Mesendoderm (in vitro differentiated cells): Measurements from ENCODE around the gene TBC1D1.

Experiments used
- DNase-seq: peaks from one replicate; pipeline ENCODE4 v3.0.0; 2013
- H2AK5ac ChIP-seq: 2 replicates; pipeline ENCODE4 v1.6.1; 2013; ENCODE audit warnings: low read length, inconsistent platforms
- H2BK120ac ChIP-seq: 2 replicates; pipeline ENCODE4 v1.6.1; 2013; ENCODE audit warnings: low read depth, mild to moderate bottlenecking, low read length, moderate library complexity, mixed read lengths
- H2BK15ac ChIP-seq: replicated peaks from 2 replicates; pipeline ENCODE4 v1.6.1; 2013; ENCODE audit warnings: low read depth, mild to moderate bottlenecking, moderate library complexity
- H2BK5ac ChIP-seq: 2 replicates; pipeline ENCODE4 v1.6.1; 2013; ENCODE audit warnings: low read length, inconsistent platforms
- H3K18ac ChIP-seq: 2 replicates; pipeline ENCODE4 v1.6.1; 2013; ENCODE audit warnings: mild to moderate bottlenecking, low read length, mixed read lengths
- H3K23ac ChIP-seq: one replicate; pipeline ENCODE4 v1.6.1; 2013; ENCODE audit warnings: low read length
- H3K27ac ChIP-seq: 2 replicates; pipeline ENCODE4 v1.5.1; 2013; ENCODE audit warnings: low read depth, mild to moderate bottlenecking, inconsistent platforms, low read length, moderate library complexity
- H3K27me3 ChIP-seq: 2 replicates; pipeline ENCODE4 v1.6.1; 2013; ENCODE audit warnings: low read length, control low read depth, mild to moderate bottlenecking, inconsistent platforms; ENCODE audit not compliant: insufficient read depth, poor library complexity
- H3K36me3 ChIP-seq: 2 replicates; pipeline ENCODE4 v1.6.1; 2013; ENCODE audit warnings: low read length, inconsistent platforms; ENCODE audit not compliant: control insufficient read depth, insufficient read depth
- H3K4ac ChIP-seq: one replicate; pipeline ENCODE4 v1.6.1; 2013; ENCODE audit warnings: low read depth, mild to moderate bottlenecking, low read length, moderate library complexity
- H3K4me1 ChIP-seq: 2 replicates; pipeline ENCODE4 v1.6.1; 2013; ENCODE audit warnings: low read depth, low read length, inconsistent platforms; ENCODE audit not compliant: control insufficient read depth
- H3K4me2 ChIP-seq: 2 replicates; pipeline ENCODE4 v1.6.1; 2013; ENCODE audit warnings: low read length
- H3K4me3 ChIP-seq: 2 replicates; pipeline ENCODE4 v1.5.1; 2013; ENCODE audit warnings: mild to moderate bottlenecking, low read length
- H3K56ac ChIP-seq: one replicate; pipeline ENCODE4 v1.6.1; 2013; ENCODE audit warnings: low read length
- H3K79me1 ChIP-seq: 2 replicates; pipeline ENCODE4 v1.6.1; 2013; ENCODE audit warnings: low read length, inconsistent platforms
- H3K79me2 ChIP-seq: 2 replicates; pipeline ENCODE4 v1.6.1; 2013; ENCODE audit warnings: mild to moderate bottlenecking, low read length; ENCODE audit not compliant: control insufficient read depth, insufficient read depth
- H3K9ac ChIP-seq: 2 replicates; pipeline ENCODE4 v1.6.1; 2013; ENCODE audit warnings: low read length, inconsistent platforms
- H4K5ac ChIP-seq: one replicate; pipeline ENCODE4 v1.6.1; 2013; ENCODE audit warnings: low read length
- H4K8ac ChIP-seq: one replicate; pipeline ENCODE4 v1.6.1; 2013; ENCODE audit warnings: low read depth, mild to moderate bottlenecking, control low read depth, low read length, moderate library complexity
- WGBS: extraction: QIAGEN DNeasy Blood & Tissue Kit; methylation state at CpG from one replicate; pipeline ENCODE4 v1.1.7; 2013; ENCODE audit warnings: low lambda C conversion rate, missing lambda C conversion rate; ENCODE audit not compliant: insufficient coverage; ENCODE audit errors: extremely low coverage; 5-methylcytosine and 5-hydroxymethylcytosine counted together

TBC1D1 gene

GRCh38 chr4:37902738-37903693 is 12.1 kb downstream of the TBC1D1 start:
- no peak overlapping the region for H4K5ac ChIP-seq
- H3K79me2 ChIP-seq, result no peaks in the 10 kb centered on the region
- H2BK15ac ChIP-seq, result no peak overlapping the region
- H3K79me1 ChIP-seq, result no peaks in the 10 kb centered on the region
- no peak overlapping the region for H3K23ac ChIP-seq
- H3K18ac ChIP-seq, result no peak overlapping the region
- no peak overlapping the region for H2BK120ac ChIP-seq
- H3K4me1 ChIP-seq, result no peaks in the 10 kb centered on the region
- no peak overlapping the region for H3K4me3 ChIP-seq
- no peak overlapping the region for H3K4me2 ChIP-seq
- H2AK5ac ChIP-seq, result no peak overlapping the region
- no peaks in the 10 kb centered on the region for H3K36me3 ChIP-seq
- no peak overlapping the region for H2BK5ac ChIP-seq
- DNase-seq, result no peak
- no peaks in the 10 kb centered on the region for H3K27me3 ChIP-seq
- H3K27ac ChIP-seq, result no peak overlapping the region
- H3K56ac ChIP-seq, result no peak overlapping the region
- WGBS, result no CpG with 5 or more reads among the region's 9 CpGs
- no peak overlapping the region for H3K4ac ChIP-seq
- H4K8ac ChIP-seq, result no peak overlapping the region
- H3K9ac ChIP-seq, result no peak overlapping the region

- Histone ChIP-seq H4K8ac (no peak overlapping the region), H3K79me2 (no peaks in the 10 kb centered on the region), H3K27me3 (no peaks in the 10 kb centered on the region), H3K4me3 (no peak overlapping the region), H2BK15ac (no peak overlapping the region), H3K18ac (no peak overlapping the region), H3K36me3 (no peaks in the 10 kb centered on the region), H2BK5ac (no peak overlapping the region), H3K79me1 (no peaks in the 10 kb centered on the region), H3K4ac (no peak overlapping the region), H3K27ac (no peak overlapping the region), H3K4me1 (no peaks in the 10 kb centered on the region), H4K5ac (no peak overlapping the region), H2BK120ac (no peak overlapping the region), H3K9ac (no peak overlapping the region), H3K56ac (no peak overlapping the region), H3K23ac (no peak overlapping the region), H3K4me2 (no peak overlapping the region), H2AK5ac (no peak overlapping the region)
- no peak for DNase-seq
- no CpG with 5 or more reads among the region's 3 CpGs for WGBS
Observed at GRCh38 chr4:37903901-37904300, 13.0 kb downstream of the TBC1D1 start.

- H3K4ac ChIP-seq, result no peak overlapping the region
- H4K8ac ChIP-seq, result no peak overlapping the region
- H4K5ac ChIP-seq, result no peak overlapping the region
- no peak overlapping the region for H2AK5ac ChIP-seq
- no peaks in the 10 kb centered on the region for H3K27me3 ChIP-seq
- H3K23ac ChIP-seq, result no peak overlapping the region
- H3K18ac ChIP-seq, result no peak overlapping the region
- no peaks in the 10 kb centered on the region for H3K79me2 ChIP-seq
- no peak overlapping the region for H2BK15ac ChIP-seq
- H2BK120ac ChIP-seq, result no peak overlapping the region
- no peak overlapping the region for H3K56ac ChIP-seq
- no peak overlapping the region for H3K27ac ChIP-seq
- H3K36me3 ChIP-seq, result no peaks in the 10 kb centered on the region
- no peak overlapping the region for H2BK5ac ChIP-seq
- no peaks in the 10 kb centered on the region for H3K4me1 ChIP-seq
- no peak for DNase-seq
- H3K4me3 ChIP-seq, result no peak overlapping the region
- no peak overlapping the region for H3K4me2 ChIP-seq
- no peak overlapping the region for H3K9ac ChIP-seq
- WGBS, result no CpG with 5 or more reads among the region's 3 CpGs
- no peaks in the 10 kb centered on the region for H3K79me1 ChIP-seq
Observed at GRCh38 chr4:37904824-37905223, 13.9 kb downstream of the TBC1D1 start.

- WGBS, result no CpG with 5 or more reads among the region's 7 CpGs
- Histone ChIP-seq H3K36me3 (no peaks in the 10 kb centered on the region), H3K23ac (no peak overlapping the region), H3K27ac (no peak overlapping the region), H3K79me1 (no peaks in the 10 kb centered on the region), H3K79me2 (no peaks in the 10 kb centered on the region), H2BK120ac (no peak overlapping the region), H3K4ac (no peak overlapping the region), H3K4me1 (no peaks in the 10 kb centered on the region), H2BK15ac (no peak overlapping the region), H3K4me2 (no peak overlapping the region), H3K18ac (no peak overlapping the region), H2BK5ac (no peak overlapping the region), H4K5ac (no peak overlapping the region), H3K9ac (no peak overlapping the region), H3K27me3 (no peaks in the 10 kb centered on the region), H2AK5ac (no peak overlapping the region), H4K8ac (no peak overlapping the region), H3K56ac (no peak overlapping the region), H3K4me3 (no peak overlapping the region)
- no peak for DNase-seq
Observed at GRCh38 chr4:37905533-37906169, 14.8 kb downstream of the TBC1D1 start.

GRCh38 chr4:37908488-37909331 is 17.8 kb downstream of the TBC1D1 start:
- Histone ChIP-seq H3K9ac (no peak overlapping the region), H3K4me1 (no peaks in the 10 kb centered on the region), H2AK5ac (no peak overlapping the region), H3K4ac (no peak overlapping the region), H3K27me3 (no peaks in the 10 kb centered on the region), H3K23ac (no peak overlapping the region), H3K56ac (no peak overlapping the region), H4K5ac (no peak overlapping the region), H2BK120ac (no peak overlapping the region), H3K79me1 (no peaks in the 10 kb centered on the region), H3K4me3 (no peak overlapping the region), H3K36me3 (no peaks in the 10 kb centered on the region), H2BK15ac (no peak overlapping the region), H4K8ac (no peak overlapping the region), H3K27ac (no peak overlapping the region), H3K18ac (no peak overlapping the region), H3K4me2 (no peak overlapping the region), H3K79me2 (no peaks in the 10 kb centered on the region), H2BK5ac (no peak overlapping the region)
- DNase-seq, result no peak
- no CpG with 5 or more reads among the region's 21 CpGs for WGBS
